SHP77 treated with DMSO at 0.1 percent for 48 hours (cell line): ENCODE results near the gene JPH2.
"Not testable (repeated sequence)": the region's sequence is repeated elsewhere in the genome, so short reads cannot be mapped to it uniquely, and the experiment has no call there.

Experiments
- DNase-seq: peaks from one replicate; lab custom pipeline; 2025; lab: John Stamatoyannopoulos, UW

The JPH2 gene

GRCh38 chr20:44159125-44159524 is 27.9 kb downstream of the JPH2 start:
- DNase-seq, result no peak

- no peak for DNase-seq
Measured at GRCh38 chr20:44157061-44157460, 29.9 kb downstream of the JPH2 start.

GRCh38 chr20:44154521-44155001 is 32.4 kb downstream of the JPH2 start:
- DNase-seq, result no peak

DNA sequence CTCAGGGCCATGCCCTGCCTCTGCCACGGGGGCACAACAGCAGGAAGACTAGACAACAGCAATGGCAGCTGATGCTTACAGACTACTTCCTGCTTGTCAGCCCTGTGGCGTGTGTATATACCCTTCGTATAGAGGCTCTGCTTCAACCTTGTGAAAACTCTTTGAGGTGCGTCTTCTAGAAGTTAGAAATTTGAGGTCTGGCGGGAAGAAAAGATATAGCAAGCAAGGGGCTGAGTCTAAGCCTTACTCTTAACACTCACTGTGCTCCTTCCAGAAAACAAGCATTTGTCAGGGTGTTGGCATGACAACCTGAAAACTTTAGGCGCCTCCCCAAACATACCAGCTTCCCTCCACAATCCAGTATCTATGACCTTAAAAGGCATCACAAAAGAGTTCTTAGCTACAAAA is 33.3 kb downstream of the JPH2 start:
- DNase-seq, result no peak

GRCh38 chr20:44151621-44152416 is 35.2 kb downstream of the JPH2 start:
- no peak for DNase-seq

GRCh38 chr20:44146272-44146671 is 40.7 kb downstream of the JPH2 start:
- DNase-seq, result no peak

GRCh38 chr20:44145131-44145775 is 41.7 kb downstream of the JPH2 start:
- DNase-seq, result no peak

- no peak for DNase-seq
Measured at GRCh38 chr20:44143936-44144335, 43.1 kb downstream of the JPH2 start.

DNA sequence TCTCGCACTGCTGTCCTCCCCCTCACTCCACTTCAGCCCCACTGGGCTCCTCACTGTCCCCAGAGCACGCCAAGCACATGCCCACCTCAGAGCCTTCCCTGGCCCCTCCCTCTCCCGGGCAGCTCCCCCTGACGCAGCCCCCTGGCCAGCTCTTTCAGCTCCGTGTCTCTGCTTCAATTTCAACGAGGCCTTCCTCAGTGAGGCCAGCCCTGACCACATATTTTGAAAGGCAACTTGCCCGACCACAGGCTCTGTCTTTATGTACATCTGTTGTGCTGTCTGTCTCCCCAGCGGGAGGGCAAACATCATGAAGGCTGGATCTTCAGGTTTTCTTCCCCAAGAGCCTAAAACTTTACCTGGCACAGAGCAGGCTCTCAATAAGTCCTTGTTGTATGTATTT is 44.6 kb downstream of the JPH2 start:
- no peak for DNase-seq

DNA sequence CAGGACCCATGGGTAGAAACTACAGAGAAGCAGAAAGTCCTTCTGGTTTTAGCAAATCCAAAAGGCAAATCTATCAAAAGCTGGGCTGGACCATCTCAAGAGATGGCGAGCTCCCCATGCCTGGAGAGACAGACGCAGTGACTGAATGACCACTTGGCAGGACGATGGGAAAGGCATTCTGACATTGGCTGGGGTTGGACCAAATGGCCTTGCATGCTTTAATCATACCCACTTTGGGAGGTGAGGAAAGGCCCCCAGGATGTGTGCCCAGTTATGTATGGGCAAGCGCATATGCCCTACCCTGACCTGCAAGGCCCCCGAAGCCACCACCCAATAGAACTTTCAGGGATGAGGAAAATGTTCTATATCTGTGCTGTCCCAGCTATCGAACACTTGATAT is 45.1 kb downstream of the JPH2 start:
- DNase-seq, result no peak

- no peak for DNase-seq
Measured at GRCh38 chr20:44138867-44139266, 48.1 kb downstream of the JPH2 start.

DNA sequence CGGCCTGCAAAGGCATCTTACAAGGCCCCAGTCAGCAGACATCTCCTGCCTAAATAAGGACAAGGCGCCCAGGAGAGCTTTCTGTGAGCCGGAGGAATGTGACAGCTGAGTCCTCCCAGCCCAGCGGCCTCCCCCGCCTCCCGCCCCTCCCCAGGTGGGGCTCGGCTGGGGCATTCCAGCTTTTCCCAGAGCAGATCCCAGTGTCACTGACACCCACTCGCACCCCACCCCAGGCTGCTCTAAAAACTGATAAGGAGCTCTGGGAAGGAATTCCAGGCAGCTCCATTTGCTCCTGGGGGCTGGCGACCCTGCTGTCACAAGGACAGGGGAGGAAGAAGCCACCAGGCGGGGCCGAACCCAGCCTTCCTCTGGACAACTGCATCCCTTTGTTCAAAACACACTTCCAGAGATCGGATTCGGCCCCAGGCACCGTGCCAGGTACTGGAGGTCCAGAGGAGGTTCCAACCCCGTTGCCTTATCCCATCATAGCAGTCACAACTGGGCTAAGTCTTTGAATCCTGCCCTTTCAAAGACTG is 49.7 kb downstream of the JPH2 start:
- no peak for DNase-seq

DNA sequence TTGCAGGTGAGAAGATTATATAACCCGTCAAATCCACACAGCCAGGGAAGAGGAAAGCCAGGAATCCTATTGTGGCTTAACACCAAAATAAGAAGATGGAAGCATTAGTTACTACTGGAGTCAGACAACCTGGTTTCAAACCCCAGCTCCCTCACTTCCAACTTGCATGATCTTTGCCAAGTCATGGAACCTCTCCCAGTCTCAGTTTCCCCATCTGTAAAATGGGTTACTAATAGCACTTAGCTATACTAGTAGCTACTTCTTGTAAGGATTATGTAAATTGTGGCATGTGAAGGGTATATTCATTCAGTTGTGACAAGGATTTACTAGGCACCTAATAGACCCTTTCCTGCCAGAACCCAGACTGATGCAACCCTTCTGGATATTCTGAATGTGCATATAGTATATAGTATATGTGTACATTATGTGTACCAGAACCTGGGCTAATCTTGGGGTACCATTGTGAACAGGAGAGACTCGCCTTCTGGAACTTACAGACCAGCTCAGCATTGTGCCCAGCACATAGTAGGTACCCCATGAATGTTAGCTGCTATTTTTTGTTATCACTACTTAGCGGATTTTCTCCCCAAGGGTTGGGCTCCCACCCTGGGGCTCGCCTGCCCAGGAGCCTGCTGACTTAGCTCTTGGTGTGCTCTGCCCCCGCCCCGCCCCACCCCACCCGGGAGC is 50.3 kb downstream of the JPH2 start:
- no peak for DNase-seq

DNA sequence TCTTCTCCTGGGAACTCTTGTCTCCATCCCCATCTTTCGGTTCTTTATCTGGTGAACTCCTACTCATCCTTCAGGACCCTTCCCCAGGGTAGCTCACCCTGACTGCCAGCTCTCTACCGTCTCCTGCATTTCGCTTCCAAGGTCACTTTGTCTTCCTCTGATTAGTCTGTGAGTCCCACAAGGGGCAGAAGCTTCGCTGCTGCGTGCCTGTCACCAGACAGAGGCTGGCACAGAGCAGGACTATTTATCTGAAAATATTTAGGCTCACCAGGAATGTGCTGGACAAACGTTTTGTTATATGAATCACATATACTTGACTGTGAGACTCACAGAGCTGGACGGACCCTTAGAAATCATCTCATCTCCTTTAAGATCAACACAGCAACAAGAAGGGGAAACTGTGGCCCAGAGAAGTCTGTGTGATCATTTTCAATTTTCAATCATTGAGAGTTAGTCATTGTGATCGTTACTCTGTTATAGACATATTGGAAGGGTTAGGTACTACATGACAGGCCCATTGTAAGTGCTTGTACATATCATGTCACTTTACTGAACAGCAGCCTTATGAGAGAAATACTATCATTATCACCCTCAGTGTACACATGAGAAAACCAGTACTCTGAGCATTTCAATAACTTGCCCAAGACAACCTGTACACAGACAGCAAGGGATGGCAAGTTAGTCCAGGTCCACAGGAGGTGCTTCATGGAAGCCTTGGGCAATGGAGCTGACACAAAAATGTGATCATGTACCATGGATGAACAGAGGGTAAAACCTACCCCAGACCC is 51.4 kb downstream of the JPH2 start:
- no peak for DNase-seq

DNA sequence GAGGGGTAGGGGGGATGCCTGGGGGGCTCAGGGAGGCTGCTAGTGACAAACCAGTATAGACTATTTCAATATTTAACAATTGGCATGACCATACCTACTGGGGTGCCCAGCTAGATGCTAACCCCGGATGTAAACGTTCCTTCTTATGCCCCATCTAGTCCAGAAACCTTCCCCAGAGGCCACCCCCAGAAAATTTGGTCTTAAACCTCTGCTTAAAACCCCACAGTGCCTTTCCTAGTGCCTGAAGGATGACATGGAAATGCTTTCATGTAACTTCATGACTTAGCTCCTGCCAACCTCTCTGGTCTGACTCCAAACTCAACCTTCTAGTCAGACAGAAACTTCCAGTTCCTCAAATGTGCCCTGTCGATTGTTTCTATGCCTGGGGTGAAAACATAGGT is 52.0 kb downstream of the JPH2 start:
- DNase-seq, result no peak

DNA sequence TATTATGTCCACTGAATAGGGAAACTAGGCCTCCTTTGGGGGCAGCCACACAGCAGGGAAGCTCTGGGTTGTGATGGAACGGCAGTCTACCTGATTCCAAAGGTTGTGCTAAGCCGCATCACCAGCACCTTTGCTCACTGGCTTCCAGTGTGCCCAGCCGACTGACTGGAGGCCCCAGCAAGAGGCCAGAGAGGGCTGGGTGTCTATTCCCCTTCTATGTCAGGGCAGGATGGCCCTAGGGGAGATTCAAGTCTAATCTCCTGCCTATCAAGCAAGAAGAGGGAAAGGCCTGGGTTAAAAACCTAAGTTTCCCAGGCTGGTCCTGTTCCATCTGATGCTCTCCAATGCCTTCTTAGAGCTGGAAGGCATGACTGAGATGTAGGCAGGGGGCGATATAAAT is 53.6 kb downstream of the JPH2 start:
- no peak for DNase-seq

- DNase-seq, result no peak
Measured at GRCh38 chr20:44131704-44132103, 55.3 kb downstream of the JPH2 start.

GRCh38 chr20:44129911-44130718 is 56.9 kb downstream of the JPH2 start:
- no peak for DNase-seq

DNA sequence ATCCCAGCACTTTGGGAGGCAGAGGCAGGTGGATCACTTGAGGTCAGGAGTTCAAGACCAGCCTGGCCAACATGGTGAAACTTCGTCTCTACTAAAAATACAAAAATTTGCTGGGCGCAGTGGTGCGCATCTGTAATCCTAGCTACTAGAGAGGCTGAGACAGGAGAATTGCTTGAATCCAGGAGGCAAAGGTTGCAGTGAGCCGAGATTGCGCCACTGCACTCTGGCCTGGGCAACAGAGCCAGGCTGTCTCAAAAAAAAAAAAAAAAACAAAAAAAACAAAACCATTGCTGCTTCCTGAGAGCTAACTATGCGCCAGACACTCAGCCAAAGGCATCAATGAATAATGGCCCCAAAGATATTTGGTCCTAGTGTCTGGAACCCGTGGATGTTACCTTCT is 57.7 kb downstream of the JPH2 start:
- DNase-seq, result not testable (repeated sequence)

GRCh38 chr20:44126445-44126844 is 60.5 kb downstream of the JPH2 start:
- no peak for DNase-seq
